Amniotic epithelial cell (primary cell): ENCODE measurements around the gene FREM2.

Experiments
- DNase-seq: peaks from one replicate; pipeline ENCODE4 v3.0.0-alpha.2; 2010; ENCODE audit warnings: low read depth

The FREM2 gene

DNA sequence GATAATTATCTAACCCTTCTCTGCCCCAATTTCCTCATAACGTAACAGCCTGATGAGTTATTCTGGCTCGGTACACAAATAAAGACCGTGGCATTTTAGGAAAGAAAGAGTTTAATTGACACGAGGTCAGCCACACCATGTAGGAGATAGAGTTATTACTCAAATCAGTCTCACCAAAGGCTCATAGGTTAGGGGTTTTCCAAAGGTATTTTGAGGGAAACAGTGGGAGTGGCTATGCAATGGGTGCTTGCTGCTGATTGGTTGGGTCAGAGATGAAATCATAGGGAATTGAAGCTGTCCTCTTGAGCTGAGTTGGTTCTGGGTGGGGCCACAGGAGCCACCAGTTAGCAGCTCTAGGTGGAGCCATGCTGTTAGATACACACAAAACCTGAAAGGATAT, 137.5 kb downstream of the FREM2 start:
- DNase-seq = no peak

DNA sequence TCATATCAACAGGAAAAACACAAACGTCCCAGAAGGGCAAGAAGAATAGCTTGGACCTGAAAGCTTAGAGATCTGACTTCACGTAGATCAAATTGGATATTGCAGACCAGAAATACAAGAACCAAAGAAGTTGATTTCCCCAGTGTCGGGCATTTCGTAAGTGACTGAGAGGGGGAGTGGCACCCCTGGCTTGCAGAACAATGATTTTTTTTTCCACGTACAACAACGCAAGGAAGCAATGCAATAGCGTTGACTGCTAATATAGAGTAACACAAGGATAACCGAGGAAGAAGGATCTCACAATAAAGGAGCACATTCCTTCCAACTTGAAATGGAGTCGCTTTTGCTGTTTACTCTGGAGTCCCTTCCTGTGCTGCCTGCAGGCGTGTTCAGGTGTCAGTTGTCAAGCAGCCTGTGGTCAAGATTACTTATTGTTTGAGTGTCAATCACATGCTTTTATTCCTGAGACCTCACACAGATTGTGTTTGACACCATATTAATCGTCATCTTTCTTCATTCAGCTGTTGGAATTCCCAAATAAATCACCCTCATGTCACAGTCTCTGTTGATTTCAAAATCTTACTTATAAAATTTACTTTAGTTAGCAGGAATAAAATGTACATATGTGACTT, 139.4 kb downstream of the FREM2 start:
- DNase-seq = no peak

DNA sequence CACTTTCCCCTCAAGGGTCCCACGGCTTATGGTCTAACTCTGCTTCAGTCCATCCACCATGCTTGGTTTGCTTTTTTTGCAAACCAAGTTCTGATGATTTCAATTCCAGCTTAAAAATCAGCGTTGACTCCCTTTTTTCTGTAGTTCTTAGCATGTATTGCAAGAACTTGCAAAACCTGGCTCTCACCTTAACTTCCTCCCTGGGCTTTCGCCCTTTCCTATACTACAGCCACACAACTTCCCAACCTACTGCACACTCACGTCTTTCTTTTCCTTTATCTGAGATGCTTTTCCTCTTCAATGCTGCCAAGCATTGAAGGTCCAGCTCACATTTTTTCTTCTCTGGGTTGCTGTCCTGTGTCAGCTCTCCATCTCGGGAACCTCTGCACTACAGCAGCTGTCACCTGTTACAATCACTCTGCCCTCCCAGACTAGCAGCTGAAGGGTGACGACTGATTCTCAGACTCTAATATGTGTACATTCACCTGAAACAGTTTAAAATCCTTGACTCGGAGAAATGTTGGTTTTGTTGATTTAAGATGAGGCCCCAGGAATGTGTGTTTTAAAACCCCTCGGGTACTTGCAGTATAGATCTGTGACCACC, 143.7 kb downstream of the FREM2 start:
- DNase-seq = no peak

DNA sequence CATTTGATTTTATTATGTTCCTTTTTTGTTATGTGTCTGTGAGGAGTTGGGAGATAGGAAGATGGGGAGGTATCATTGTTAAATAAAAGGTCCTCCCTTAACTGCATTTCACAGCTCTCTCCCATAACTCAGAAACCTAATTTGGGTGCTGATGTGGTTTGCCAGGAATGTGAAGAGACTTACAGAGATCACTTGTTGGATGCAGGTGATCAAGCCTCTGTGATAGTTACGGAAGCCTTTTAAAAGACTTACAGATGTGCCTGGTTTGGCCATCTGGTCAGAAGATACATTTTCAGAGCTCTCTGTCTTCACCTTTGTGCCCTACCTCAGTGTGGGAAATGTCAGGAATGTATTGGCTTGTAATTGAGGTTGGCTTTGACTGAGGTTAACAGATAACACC, 157.7 kb downstream of the FREM2 start:
- no peak for DNase-seq

DNA sequence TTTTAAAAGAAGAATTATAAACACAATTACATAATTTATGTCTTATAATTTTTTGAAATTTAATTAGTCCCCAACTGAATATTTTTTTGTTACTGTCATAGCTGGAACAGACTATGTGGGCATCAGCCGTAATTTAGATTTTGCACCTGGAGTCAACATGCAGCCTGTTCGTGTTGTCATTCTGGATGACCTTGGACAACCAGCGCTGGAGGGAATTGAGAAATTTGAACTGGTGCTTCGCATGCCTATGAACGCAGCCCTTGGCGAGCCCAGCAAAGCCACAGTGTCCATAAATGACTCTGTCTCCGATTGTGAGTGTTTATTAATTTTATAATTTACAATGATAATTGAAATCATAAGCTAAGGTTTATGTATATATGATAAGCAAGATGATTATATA, 161.5 kb downstream of the FREM2 start:
- no peak for DNase-seq

DNA sequence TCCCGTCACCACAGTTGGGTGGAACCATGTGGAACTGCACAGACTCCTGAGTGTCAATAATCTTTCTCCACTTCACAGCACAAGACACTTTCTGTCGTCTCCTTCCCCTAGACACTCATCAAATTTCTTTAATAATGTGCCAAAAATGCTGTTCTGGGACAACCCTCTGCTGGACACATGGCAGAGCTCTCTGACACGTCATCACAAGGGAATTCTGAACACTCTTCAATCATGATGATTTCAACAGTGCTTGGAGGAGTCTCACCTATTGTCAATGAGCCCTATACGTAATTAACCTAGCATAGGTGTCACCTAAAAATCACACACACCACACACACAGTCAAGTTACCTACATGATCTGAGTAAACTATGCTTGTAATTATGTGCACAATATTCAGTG, 162.4 kb downstream of the FREM2 start:
- no peak for DNase-seq

DNA sequence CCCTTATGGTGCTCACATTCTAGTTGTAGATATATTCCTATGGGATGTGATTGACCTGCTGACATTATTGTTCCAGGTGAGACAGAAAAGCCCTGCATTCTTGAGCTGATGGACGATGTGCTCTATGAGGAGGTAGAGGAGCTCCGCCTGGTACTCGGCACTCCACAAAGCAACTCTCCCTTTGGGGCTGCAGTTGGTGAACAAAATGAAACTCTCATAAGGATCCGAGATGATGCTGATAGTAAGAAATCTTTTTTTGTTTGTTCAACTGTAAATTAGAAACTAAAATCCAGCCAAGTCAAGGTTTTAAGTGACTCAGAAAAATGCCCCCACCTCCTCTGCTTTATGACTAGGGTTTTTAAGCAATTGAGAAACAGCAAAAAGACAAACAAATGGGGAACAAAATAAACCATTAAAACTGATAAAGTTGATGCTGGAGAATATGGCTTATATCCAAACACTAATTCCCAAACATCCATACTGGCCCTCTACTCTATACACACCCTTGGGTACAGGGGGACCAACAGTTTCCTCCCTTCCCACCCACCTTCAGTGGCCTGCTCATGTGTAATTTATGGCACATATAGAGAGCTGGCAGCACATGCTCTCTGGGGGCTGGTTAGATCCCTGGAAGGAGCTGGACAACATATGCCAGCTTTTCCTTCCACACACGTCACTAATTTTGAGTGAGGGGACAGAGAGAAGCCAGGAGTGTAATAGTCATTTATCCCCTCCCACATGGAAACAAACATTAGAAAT, 164.2 kb downstream of the FREM2 start:
- no peak for DNase-seq

DNA sequence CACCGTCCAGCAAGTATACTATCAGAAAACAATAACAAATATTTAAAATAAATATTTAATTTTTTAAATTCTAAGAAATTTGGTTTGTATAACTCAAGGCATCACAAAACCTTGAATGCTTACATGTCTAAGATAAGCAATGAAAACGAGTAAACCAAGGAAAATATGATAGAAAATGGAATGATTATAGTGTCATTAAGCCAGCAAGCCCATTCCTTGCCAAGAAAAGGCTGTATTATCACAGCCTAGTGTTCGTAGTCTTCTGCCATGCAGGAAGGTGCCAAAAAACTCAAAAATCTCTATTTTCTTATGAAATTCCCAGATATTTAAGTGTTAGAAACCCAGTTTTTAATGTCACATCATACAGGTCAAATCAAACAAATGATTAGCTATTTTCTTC, 167.3 kb downstream of the FREM2 start:
- DNase-seq = no peak

DNA sequence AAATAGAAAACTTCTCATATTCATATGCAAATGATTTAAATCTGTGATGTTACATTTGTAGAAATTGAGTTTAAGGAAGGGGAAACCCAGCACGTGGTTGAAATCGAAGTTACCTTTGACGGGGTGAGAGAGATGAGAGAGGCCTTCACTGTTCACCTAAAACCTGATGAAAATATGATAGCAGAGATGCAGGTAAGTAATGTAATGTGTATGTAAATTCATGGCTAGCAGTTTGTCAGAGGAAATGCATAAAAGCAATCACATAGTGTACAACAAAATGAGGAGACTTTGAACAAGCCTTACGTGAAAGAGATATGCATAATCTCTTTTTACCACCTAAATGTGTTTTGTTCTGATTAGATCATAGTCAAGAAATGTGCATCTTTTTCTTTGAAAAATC, 169.2 kb downstream of the FREM2 start:
- no peak for DNase-seq

DNA sequence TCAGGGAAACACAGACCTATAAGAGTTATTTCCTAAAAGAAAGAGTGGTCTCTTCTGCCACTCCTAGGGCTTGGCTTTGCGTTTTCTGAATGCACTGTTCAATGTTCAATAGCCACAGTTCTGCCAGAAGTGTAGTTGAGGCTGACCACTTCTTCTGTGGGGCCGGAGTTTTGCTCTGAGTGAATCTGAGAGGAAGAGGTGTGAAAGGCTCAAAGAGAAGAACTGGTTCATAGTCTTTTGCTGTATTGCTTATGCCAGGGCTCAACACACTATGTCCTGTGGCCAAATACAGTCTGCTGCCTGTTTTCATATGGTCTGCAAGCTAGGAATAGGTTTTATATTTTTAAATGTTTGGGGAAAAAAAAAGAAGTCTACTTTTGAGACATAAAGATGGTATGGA, 175.6 kb downstream of the FREM2 start:
- DNase-seq = no peak

DNA sequence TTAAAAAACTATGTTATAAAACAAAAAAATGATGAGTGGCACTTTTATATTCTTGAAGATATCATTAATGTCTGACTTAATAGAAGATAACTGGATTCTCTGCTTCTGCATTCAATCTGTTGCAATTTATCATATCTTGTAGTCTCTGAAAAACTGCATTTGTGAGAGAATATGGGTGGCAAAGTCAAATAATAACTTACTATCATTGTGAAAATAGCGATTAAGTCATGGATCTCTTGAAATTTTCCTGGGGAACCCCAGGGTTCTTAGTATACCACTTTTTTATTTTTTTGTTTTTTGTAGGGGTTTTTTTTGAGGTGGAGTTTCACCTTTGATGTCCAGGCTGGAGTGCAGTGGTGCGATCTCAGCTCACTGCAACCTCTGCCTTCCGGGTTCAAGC, 176.7 kb downstream of the FREM2 start:
- no peak for DNase-seq

DNA sequence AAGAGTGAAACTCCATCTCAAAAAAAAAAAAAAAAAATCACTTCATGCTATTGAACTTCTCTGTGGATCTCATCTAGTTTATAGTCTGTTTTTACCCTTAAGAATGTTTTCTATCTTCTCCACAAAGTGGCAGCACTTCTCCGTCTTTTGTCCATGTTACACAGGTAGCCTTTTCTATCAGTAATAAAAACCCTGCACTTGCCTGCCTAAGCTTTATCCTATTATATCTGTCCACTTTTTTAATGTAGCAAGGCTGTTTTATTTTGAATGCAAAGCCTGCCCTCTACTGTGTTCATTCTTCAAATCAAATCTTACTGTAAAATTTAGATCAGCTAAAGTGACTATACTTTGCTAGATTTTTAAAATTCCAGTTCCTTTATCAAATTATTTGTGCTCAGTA, 179.8 kb downstream of the FREM2 start:
- no peak for DNase-seq

DNA sequence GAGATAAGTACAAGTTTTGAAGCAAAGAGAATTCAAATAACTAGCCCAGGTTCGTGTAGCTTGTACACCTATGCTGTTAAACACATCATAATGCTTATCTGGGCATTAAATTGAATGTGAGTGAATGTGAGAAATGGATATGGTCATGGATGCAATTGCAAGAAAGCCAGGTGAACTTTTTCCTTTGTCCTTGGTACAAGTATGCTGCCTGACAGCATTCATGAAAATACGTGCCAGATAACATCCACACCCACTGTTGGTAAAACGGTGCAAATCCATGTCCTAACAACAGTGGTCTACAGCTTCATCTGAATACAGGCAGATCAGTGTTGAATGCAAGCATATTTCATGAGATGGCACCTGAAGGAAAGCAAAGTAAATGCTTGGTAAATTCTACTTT, 181.5 kb downstream of the FREM2 start:
- DNase-seq = no peak

DNA sequence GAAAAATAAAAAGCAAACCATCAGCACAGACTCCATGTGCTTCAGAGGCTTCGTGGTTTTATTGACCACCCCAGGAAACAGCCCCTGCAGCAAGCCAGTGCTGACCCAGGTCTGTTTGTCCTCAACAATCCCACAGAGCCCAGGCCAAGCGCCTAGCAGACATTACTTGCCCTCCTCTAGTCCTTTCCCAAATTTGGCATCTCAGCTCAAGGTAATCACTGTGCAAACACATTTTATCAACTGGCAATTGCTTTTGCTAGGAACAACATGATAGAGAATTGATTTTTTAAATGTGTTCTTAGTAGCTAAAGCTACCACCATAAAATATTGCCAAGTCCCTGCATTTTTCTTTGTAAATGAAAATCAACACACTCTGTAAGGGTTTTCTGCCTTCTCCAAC, 182.0 kb downstream of the FREM2 start:
- no peak for DNase-seq

DNA sequence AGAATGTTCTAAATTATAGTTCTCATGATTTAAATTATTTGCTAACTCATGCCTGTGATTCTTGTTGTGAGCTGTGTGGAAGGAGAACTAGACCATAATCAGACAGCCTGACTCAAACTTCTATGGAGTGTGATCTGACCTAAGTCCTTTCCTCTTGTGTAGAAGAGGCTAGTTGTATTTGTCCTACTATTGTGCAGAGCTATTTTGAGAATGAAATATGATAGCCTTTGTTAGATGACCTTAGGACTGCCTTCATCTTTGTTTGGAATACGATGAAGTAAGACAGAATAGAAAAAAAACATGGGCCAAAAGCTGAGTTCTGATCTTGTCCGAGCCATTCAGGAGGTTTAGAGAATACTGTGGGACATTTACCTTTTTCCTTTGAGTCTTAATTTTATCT, 184.4 kb downstream of the FREM2 start:
- no peak for DNase-seq

DNA sequence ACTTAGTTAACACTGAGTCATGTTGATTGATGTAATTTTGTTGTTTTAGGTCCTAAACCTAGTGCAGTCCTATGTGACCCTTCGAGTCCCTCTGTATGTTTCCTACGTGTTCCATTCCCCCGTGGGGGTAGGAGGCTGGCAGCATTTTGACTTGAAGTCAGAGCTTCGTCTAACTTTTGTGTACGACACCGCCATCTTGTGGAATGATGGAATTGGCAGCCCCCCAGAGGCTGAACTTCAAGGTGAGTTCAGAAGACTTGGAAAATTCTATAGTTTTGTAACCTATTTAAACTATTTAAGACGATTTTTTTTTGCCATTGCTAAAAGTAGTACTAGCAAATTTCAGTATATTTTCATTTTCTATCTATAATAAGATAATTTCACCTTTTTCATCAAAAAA, 185.8 kb downstream of the FREM2 start:
- DNase-seq = peak; percentile 3

DNA sequence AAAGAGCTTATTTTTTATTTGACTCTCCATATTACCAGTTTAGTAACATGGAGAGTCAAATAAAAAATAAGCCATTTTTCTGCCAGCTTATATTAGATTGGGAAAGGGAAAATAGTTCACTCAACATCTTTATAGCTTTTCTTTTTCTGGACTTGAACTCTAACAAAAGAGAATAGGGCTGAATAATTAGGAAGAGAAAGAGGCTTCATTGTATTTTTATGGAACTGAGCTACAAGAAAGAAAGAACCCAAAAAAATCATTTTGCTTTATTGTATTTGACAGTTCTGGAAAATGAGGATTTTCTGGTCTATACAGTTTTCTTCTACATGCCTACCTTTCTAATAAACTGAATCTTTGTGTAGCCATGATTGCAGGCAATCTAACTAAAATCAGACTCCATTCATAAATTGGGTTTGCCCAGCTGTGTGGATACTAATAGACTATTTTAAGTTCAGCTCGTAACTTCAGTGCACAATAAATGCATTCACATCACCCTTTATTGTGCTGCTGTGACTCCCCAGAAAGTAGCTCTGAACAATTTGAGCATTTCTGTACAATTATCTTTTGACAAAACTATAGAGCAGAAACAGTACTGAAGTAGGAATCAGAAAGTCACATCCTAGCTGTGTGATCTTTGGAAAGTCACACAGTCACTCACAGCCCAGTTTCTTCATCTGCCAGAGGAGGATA, 188.5 kb downstream of the FREM2 start:
- no peak for DNase-seq

DNA sequence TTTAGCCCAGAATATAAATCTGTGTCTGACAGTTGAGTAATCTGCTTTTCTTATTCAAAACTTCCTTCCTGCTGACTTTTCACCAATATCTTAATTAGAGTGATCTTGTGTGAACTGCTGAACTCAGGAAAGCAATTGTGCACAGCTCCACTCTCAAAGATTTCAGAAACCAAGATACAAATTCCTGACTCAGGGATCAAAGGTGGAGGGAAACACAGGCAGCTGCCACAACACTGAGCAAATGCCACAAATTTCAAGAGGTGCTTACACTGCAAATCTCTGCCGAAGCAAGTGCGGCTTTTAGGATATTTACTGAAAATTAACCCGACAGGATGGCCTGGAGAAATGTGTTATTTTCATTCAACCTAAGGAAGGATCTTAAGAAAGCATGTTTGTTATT, 192.4 kb downstream of the FREM2 start:
- DNase-seq = no peak

DNA sequence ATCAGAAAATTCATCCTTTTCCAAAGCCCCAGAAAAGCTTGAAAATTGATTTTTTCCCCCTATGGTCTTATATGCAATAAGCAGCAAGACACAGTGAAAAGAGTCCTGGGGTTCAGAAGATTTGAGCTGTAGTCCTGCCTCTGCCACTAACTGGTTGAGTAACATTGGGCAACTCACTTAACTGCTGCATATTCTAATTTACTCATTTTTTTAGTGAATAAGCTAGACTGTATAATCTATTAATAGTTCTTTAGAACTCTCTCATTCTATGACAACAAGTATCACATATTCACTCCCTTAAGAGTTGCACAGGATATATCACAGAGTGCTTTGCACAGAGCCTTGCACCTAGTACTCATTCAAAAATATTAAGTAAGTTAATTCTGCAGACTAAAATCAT, 192.9 kb downstream of the FREM2 start:
- DNase-seq = no peak

DNA sequence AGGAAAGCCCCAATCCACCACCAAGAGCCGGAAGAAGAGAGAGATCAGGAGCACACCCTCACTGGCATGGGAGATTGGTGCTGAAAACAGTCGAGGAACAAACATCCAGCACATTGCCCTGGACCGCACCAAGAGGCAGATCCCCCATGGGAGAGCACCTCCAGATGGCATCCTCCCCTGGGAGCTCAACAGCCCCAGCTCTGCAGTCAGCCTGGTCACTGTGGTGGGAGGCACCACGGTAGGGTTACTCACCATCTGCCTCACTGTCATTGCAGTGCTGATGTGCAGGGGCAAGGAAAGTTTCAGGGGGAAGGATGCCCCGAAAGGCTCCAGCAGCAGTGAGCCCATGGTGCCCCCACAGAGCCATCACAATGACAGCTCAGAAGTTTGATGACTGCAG, 193.5 kb downstream of the FREM2 start:
- no peak for DNase-seq

DNA sequence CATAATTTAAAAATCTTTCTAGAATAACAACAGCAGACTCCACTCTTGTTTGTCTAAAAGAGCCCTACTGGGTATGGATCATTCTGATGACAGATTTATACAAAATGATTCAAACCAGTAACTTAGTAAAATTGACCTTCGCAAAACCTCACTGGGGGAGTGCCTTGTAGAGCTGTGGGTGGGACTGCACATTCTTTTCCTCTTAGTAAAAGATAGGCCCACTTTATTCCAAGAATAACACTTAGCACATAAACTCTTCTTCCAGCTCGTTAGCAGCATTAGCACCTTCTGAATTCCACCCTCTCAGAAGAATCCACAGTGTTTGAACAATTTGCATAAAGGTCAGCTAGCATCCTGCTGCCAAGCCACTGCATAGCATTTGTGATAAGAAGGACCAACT, 196.9 kb downstream of the FREM2 start:
- DNase-seq = no peak

DNA sequence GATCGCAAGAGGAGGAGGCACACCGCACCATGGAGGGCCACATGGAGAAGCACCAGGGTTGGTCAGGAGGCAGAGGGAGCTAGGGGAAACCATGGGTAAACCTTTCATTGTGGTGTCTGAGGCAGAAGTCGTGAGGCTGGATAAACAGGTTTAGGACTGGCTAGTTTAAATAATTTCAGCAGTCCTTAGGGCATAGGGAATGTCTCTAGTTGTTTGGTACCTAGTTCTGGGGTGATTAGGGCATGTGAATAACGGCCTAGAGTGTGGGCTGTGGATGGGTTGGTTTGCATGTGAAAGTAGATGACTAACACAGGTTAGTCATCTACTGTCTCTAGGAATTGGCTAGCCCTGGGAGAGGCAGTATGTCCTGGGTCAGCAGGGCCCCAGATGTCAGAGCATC, 201.4 kb downstream of the FREM2 start:
- DNase-seq = peak; percentile 0

DNA sequence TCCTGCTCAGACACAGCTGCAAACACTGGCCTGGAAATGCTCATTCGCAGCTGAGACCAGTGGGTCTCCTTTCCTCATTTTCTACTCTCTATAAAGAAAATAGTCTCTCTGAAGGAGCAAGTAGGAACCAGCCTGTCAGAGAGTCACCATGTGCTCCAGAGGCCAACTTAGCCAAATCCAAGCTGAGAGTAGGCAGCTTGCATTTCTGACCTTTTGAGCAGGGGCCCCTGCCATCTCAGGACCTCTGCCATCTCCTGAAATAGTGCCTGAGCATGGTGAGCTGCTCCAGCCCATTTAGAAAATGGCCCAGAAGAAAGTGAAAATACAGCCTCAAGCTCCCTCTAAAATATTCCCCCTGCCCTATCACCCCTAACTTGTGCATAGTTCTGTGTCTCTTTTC, 208.2 kb downstream of the FREM2 start:
- DNase-seq = no peak
